ENCODE results near the gene ADIPOR2. TPM values are rescaled to one million over a fixed set of nuclear protein-coding genes. Genes with fewer than 3 reads are reported as not detected.
A peak's percentile ranks its signal among the peaks of the same experiment; 100 is the strongest.

ADIPOR2 gene
- total and polyA plus RNA-seq, 2 of the 4 experiments (the other 2 are of a cell fraction) = 20.0 to 24.9 TPM

DNA sequence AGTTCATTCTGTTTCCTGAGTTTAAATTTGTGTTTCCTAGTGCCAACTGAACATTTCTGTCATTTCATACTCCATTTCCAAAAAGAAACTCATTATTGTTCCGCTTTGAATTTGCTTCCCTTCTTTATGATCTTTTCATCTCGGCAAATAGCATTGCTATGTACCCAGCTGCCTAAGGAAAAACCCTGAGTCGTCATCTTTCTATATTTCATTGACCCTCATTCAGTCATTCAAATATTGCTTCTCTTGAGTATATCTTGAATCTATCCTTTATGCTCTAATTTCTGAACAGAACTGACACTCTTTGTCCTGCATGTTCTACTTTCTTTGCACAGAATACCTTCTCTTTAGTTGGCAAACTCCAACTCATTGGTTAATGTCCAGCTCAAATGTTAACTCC, 35.9 kb downstream of the ADIPOR2 start:
- H4K5ac ChIP-seq (ENCODE audit: low read depth, low read length) = no peak overlapping the region
- H3K27ac ChIP-seq (ENCODE audit: insufficient read depth, low read length) = no peak overlapping the region
- intact Hi-C loops (cut with micrococcal nuclease) = no loop called here
- H2AK9ac ChIP-seq (replicated peaks; ENCODE audit: low read depth, low read length, poor library complexity) = no peak overlapping the region
- H3K9me3 ChIP-seq (ENCODE audit: control insufficient read depth, insufficient read depth, low read length) = no peaks in the 10 kb centered on the region
- no peak overlapping the region for H3K4ac ChIP-seq (ENCODE audit: low read depth, low read length)
- H4K91ac ChIP-seq (ENCODE audit: insufficient read depth, low read depth, low read length) = no peak overlapping the region
- H2AK5ac ChIP-seq (ENCODE audit: low read depth, low read length) = no peak overlapping the region
- no peak overlapping the region for H2BK15ac ChIP-seq (ENCODE audit: low read depth, low read length)
- no peak overlapping the region for H4K8ac ChIP-seq (ENCODE audit: low read depth in 2 of 2, low read length in 2 of 2)
- in situ Hi-C loops (cut with MboI; ENCODE audit: low sequenced_read_pairs) = no loop called here
- no peak overlapping the region for H3K4me3 ChIP-seq (ENCODE audit: insufficient read depth, low read depth, low read length)
- POLR2A ChIA-PET (ENCODE audit: unreplicated experiment) = no interaction called here
- no peaks in the 10 kb centered on the region for H3K36me3 ChIP-seq (ENCODE audit: control insufficient read depth, insufficient read depth, low read length)
- H3K23ac ChIP-seq (ENCODE audit: low read depth, low read length) = no peak overlapping the region
- 93% methylated on average over 2 of the region's 3 CpGs; no CpG with 5 or more reads in 1 of the 2 experiments for WGBS, 2 experiments (ENCODE audit: extremely low coverage in 2 of 2, insufficient read length in 1 of 2)
- no peak overlapping the region for H2BK120ac ChIP-seq (ENCODE audit: low read depth, low read length)
- ATAC-seq (ENCODE audit: low read depth) = no peak
- no peak overlapping the region for H2BK5ac ChIP-seq (ENCODE audit: low read depth, low read length, poor library complexity, severe bottlenecking)
- H3K9me1 ChIP-seq (ENCODE audit: insufficient read depth, low read length) = no peaks in the 10 kb centered on the region
- no peak overlapping the region for H3K56ac ChIP-seq (ENCODE audit: extremely low read depth, insufficient read depth, low read length)
- dilution Hi-C loops (cut with HindIII; ENCODE audit: low sequenced_read_pairs, unreplicated experiment) = no loop called here
- no TSS peak for BruUV-seq (replicated peaks)
- DNase-seq = no peak
- TF ChIP-seq MAFK (IDR thresholded peaks at IDR 0.05; ENCODE audit: low read depth, low read length) (peak; percentile 79), RFX5 (IDR thresholded peaks at IDR 0.05; ENCODE audit: low read depth, low read length) (no peak)
- H3K27me3 ChIP-seq (ENCODE audit: control insufficient read depth, insufficient read depth, low read length) = no peaks in the 10 kb centered on the region
- CTCF ChIA-PET = no interaction called here
- H3K18ac ChIP-seq (ENCODE audit: low read depth, low read length) = no peak overlapping the region
- H2BK20ac ChIP-seq (ENCODE audit: low read depth, low read length) = no peak overlapping the region
- no peak overlapping the region for H3K4me2 ChIP-seq (ENCODE audit: low read depth, low read length)
- peaks cover 10% of the 10 kb centered on the region; the same call in 1 of the 2 replicates for H4K20me1 ChIP-seq (ENCODE audit: insufficient read depth, low read length)
- no peak overlapping the region for H3K9ac ChIP-seq (ENCODE audit: low read depth, low read length)
- H3K79me1 ChIP-seq (ENCODE audit: low read depth in 1 of 2, low read length in 2 of 2) = peaks cover 12 to 30% of the 10 kb centered on the region in 2 experiments
- H2AFZ ChIP-seq (replicated peaks; ENCODE audit: low read length, poor library complexity) = no peak overlapping the region
- H3K4me1 ChIP-seq (ENCODE audit: control insufficient read depth, insufficient read depth, low read length) = no peaks in the 10 kb centered on the region
- H3K14ac ChIP-seq (replicated peaks; ENCODE audit: low read depth, low read length) = no peak overlapping the region
